T47D (cell line): ENCODE results near the gene PRICKLE3.
"Not testable (repeated sequence)": the region's sequence is repeated elsewhere in the genome, so short reads cannot be mapped to it uniquely, and the experiment has no call there.

Experiments used
- DNase-seq, 2 experiments: peaks; one replicate each; pipeline versions ENCODE4 v3.0.0 to v3.0.0-alpha.2; 2011 to 2012; ENCODE audit warnings: low read depth in 1 of 2, low spot score in 1 of 2
- JUND ChIP-seq: IDR thresholded peaks from 2 replicates; pipeline ENCODE4 v1.6.1; 2012; ENCODE audit warnings: low read depth
- in situ Hi-C: cut with HindIII; loops from 2 replicates; pipeline ENCODE4 v1.10.0; 2016; ENCODE audit warnings: low sequenced_read_pairs, low pct_unique_long_range_greater_than_20kb

Gene PRICKLE3

DNA sequence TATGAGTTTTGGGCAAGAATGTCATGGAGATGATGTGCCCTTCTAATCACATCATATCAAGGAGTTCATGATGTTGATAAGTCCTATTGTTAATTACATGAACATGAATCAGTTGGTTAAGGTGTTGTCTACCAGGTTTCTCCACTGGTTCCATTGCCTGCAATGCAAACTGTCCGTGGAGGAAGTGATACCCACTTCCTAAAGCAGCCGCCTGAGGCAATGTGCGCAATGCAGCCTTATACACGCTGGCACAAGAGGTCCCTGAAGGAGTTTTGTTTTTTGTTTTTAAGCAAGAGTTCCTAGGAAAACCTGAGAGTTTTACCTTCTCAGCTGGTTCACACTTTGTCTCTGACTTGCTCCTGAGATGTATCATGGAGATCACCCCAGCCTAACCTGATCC lies 56.7 kb downstream of the PRICKLE3 start:
- DNase-seq, result no peak
- TF ChIP-seq JUND, result no peak
- in situ Hi-C loops, result no loop called here

DNA sequence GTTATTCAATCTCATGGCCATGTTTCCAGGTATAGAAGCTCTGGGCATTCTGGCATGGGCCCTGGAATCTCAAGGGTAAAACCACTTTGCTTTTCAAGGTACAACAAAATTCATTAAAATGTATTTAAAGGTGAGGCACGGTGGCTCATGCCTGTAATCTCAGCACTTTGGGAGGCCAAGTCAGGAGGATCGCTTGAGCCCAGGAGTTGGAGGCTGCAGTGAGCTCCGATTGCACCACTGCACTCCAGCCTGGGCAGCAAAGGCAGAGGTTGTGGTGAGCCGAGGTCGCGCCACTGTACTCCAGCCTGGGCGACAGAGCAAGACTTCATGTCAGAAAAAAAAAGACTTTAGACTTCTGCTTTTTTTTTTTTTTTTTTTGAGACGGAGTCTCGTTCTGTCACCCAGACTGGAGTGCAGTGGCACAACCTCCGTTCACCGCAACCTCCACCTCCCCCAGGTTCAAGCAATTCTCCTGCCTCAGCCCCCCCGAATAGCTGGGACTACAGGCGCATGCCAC lies 58.4 kb downstream of the PRICKLE3 start:
- in situ Hi-C loops, DNase-seq: not testable (repeated sequence)
